Mesothelial cell of epicardium (in vitro differentiated cells): Measurements from ENCODE around the gene EXOSC7. TPM values are rescaled to one million over a fixed set of nuclear protein-coding genes. Genes with fewer than 3 reads are reported as not detected.

Experiments used
- DNase-seq, 2 experiments: peaks; one replicate each; pipeline ENCODE4 v3.0.0; 2021; ENCODE audit warnings: low spot score in 2 of 2; ENCODE audit not compliant: unreplicated experiment in 2 of 2
- H3K27ac Mint-ChIP-seq: 2 replicates; pipeline ENCODE4 v1.8.0; 2021; ENCODE audit warnings: mixed read lengths
- H3K27me3 Mint-ChIP-seq: 2 replicates; pipeline ENCODE4 v1.8.0; 2021; ENCODE audit warnings: low read depth, mixed read lengths
- H3K36me3 Mint-ChIP-seq: 2 replicates; pipeline ENCODE4 v1.8.0; 2021; ENCODE audit warnings: mixed read lengths
- H3K4me1 Mint-ChIP-seq: 2 replicates; pipeline ENCODE4 v1.8.0; 2021; ENCODE audit warnings: mixed read lengths
- H3K4me3 Mint-ChIP-seq: 2 replicates; pipeline ENCODE4 v1.8.0; 2021; ENCODE audit warnings: mild to moderate bottlenecking, moderate library complexity, mixed read lengths
- H3K9me3 Mint-ChIP-seq: 2 replicates; pipeline ENCODE4 v1.8.0; 2021; ENCODE audit warnings: mixed read lengths
- CTCF ChIP-seq: fragments of 200-600 bp; sonication (generic); IDR thresholded peaks from one replicate; pipeline ENCODE4 v1.5.0; 2021; ENCODE audit warnings: antibody characterized with exemption; ENCODE audit not compliant: unreplicated experiment
- total RNA-seq: library from RNA; stranded (reverse); gene quantifications from 3 replicates; pipeline ENCODE4 v1.2.1, GENCODE V29; 2021

The EXOSC7 gene
- total RNA-seq: 53.6 TPM in 3 replicates

GRCh38 chr3:44976002-44976815 lies at the start of gene EXOSC7, which contains the start of gene ZDHHC3:
TSS of gene EXOSC7 (plus strand) at chr3:44976244. CDS start at chr3:44976278, 34 bp downstream.
TSS of gene ZDHHC3 (minus strand) at chr3:44976174. CDS start at chr3:44959436, 16,738 bp downstream.
- Mint-ChIP-seq H3K4me3 (peak within 1 kb of the TSS; percentile 97), H3K27ac (peak within 1 kb of the TSS; percentile 97)
- no peak for TF ChIP-seq CTCF

GRCh38 chr3:44926921-44927320 lies 49.1 kb upstream of the EXOSC7 start:
- no peak overlapping the region for H3K4me3 Mint-ChIP-seq
- H3K9me3 Mint-ChIP-seq: no peaks in the 10 kb centered on the region

More at GRCh38 chr3:44976002-44976815, at the start of gene EXOSC7, which contains the start of gene ZDHHC3:
- peaks cover 35% of the 10 kb centered on the region for H3K4me1 Mint-ChIP-seq
- no peaks in the 10 kb centered on the region for H3K36me3 Mint-ChIP-seq
- DNase-seq: peak; percentile 84 to 85
- no peaks in the 10 kb centered on the region for H3K9me3 Mint-ChIP-seq
- no peaks in the 10 kb centered on the region for H3K27me3 Mint-ChIP-seq

GRCh38 chr3:44927371-44927770 lies 48.7 kb upstream of the EXOSC7 start:
- no peak overlapping the region for H3K4me3 Mint-ChIP-seq

More at GRCh38 chr3:44926921-44927320, 49.1 kb upstream of the EXOSC7 start:
- Mint-ChIP-seq H3K36me3 (peaks cover 17% of the 10 kb centered on the region), H3K27ac (no peak overlapping the region), H3K4me1 (peaks cover 15% of the 10 kb centered on the region), H3K27me3 (no peaks in the 10 kb centered on the region)
- TF ChIP-seq CTCF: no peak
- DNase-seq: no peak

GRCh38 chr3:44929782-44930181 lies 46.3 kb upstream of the EXOSC7 start:
- Mint-ChIP-seq H3K27ac (no peak overlapping the region), H3K36me3 (peaks cover 24% of the 10 kb centered on the region), H3K27me3 (no peaks in the 10 kb centered on the region), H3K4me1 (peaks cover 4% of the 10 kb centered on the region), H3K4me3 (no peak overlapping the region), H3K9me3 (no peaks in the 10 kb centered on the region)
- TF ChIP-seq CTCF: no peak
- DNase-seq: no peak

More at GRCh38 chr3:44927371-44927770, 48.7 kb upstream of the EXOSC7 start:
- Mint-ChIP-seq H3K36me3 (peaks cover 17% of the 10 kb centered on the region), H3K4me1 (peaks cover 15% of the 10 kb centered on the region), H3K9me3 (no peaks in the 10 kb centered on the region), H3K27ac (no peak overlapping the region), H3K27me3 (no peaks in the 10 kb centered on the region)
- DNase-seq: no peak
- no peak for TF ChIP-seq CTCF

- DNase-seq: no peak
- Mint-ChIP-seq H3K27ac (no peak overlapping the region), H3K36me3 (peaks cover 30% of the 10 kb centered on the region), H3K4me3 (no peak overlapping the region), H3K9me3 (no peaks in the 10 kb centered on the region), H3K4me1 (no peaks in the 10 kb centered on the region), H3K27me3 (no peaks in the 10 kb centered on the region)
- TF ChIP-seq CTCF: no peak
Observed at GRCh38 chr3:44930911-44931310, 45.1 kb upstream of the EXOSC7 start.
